ENCODE measurements around the gene HDHD5. TPM values are rescaled to one million over a fixed set of nuclear protein-coding genes. Genes with fewer than 3 reads are reported as not detected.

The HDHD5 gene
- total and polyA plus RNA-seq, 10 of the 15 experiments (the other 5 are each of a cell fraction or from before 2014, with no cell fraction given) = 1.7 to 68.0 (median 49.9) TPM

- DNase-seq (ENCODE audit: low read depth, low spot score) (no peak), FAIRE-seq (no peak), ATAC-seq (no peak)
- ChIA-PET CTCF (no interaction called here), SMC1A (ENCODE audit: uncharacterized antibody, unreplicated experiment) (no interaction called here), POLR2A (no interaction called here), RAD21 (ENCODE audit: unreplicated experiment) (no interaction called here)
- no peak for TF ChIP-seq MYB (IDR thresholded peaks at IDR 0.05; ENCODE audit: borderline replicate concordance, low read depth, low read length)
- no peak for TF ChIP-seq RCOR1 (conservative IDR thresholded peaks at IDR 0.05; ENCODE audit: low read depth, low read length)
- TF ChIP-seq FOXM1 (IDR thresholded peaks at IDR 0.05; ENCODE audit: low read depth, low read length) = no peak
- TF ChIP-seq ATF3 (IDR thresholded peaks at IDR 0.05; ENCODE audit: borderline replicate concordance, extremely low read depth, low read depth, low read length) = no peak
- no peak for TF ChIP-seq ZNF384 (IDR thresholded peaks at IDR 0.05; ENCODE audit: borderline replicate concordance, low read depth, low read length)
- peak; percentile 40; the same call in 1 of the 2 replicates for TF ChIP-seq POLR2A (IDR thresholded peaks at IDR 0.05; ENCODE audit: low read depth, low read length)
- H3K9ac ChIP-seq (ENCODE audit: control insufficient read depth, insufficient read depth, low read length) = no peak overlapping the region
- in situ Hi-C loops (cut with MboI) = no loop called here
- no peaks in the 10 kb centered on the region for H3K4me1 ChIP-seq (ENCODE audit: control insufficient read depth, insufficient read depth, low read length)
- BruUV-seq (replicated peaks) = no TSS peak
- no peaks in the 10 kb centered on the region for H3K9me3 ChIP-seq (replicated peaks; ENCODE audit: control insufficient read depth, insufficient read depth, low read length)
- H4K20me1 ChIP-seq (ENCODE audit: control insufficient read depth, insufficient read depth) = no peaks in the 10 kb centered on the region
- no peak overlapping the region for H2AFZ ChIP-seq (ENCODE audit: control insufficient read depth, low read depth, low read length)
- H3K27me3 ChIP-seq (replicated peaks in 1 of 2; ENCODE audit: control insufficient read depth in 2 of 2, insufficient read depth in 2 of 2, low read length in 1 of 2) = no peaks in the 10 kb centered on the region
- intact Hi-C loops (cut with micrococcal nuclease; ENCODE audit: unreplicated experiment) = no loop called here
- WGBS (ENCODE audit: insufficient coverage, insufficient replicate concordance, low lambda C conversion rate, missing lambda C conversion rate) = 95% methylated on average over 30 of the region's 42 CpGs
- H3K4me2 ChIP-seq (ENCODE audit: control insufficient read depth, insufficient read depth) = no peak overlapping the region
- no peak overlapping the region for H3K27ac ChIP-seq (ENCODE audit: control insufficient read depth, insufficient read depth)
- no peaks in the 10 kb centered on the region for H3K79me2 ChIP-seq (ENCODE audit: control insufficient read depth, insufficient read depth, low read length)
- H3K4me3 ChIP-seq = no peak overlapping the region
- H3K36me3 ChIP-seq (ENCODE audit: control insufficient read depth in 2 of 2, insufficient read depth in 2 of 2, low read length in 1 of 2) = peaks cover 8 to 16% of the 10 kb centered on the region in 2 experiments; a peak in 3 of 4 replicates
Measured at GRCh38 chr22:17109113-17109865, 49.8 kb downstream of the HDHD5 start.
